ENCODE results near the gene NACC2. TPM values are rescaled to one million over a fixed set of nuclear protein-coding genes. Genes with fewer than 3 reads are reported as not detected.

The NACC2 gene
- total RNA-seq, 4 donors from 2014 or later = 45.6 to 55.7 (median 49.8) TPM

- peaks cover 0 to 43% (median 25%) of the 10 kb centered on the region in 4 donors for H3K4me1 ChIP-seq
- WGBS, 2 donors = 82 to 91% methylated on average over 14 to 18 of the region's 18 CpGs
- DNase-seq (ENCODE audit: low spot score in 2 of 2) = no peak
- H3K4me3 ChIP-seq = no peak overlapping the region
- H3K27me3 ChIP-seq = no peaks in the 10 kb centered on the region
- H3K36me3 ChIP-seq = peaks cover 0 to 15% (median 0%) of the 10 kb centered on the region in 3 donors
- no peaks in the 10 kb centered on the region for H3K9me3 ChIP-seq
- peak overlapping the region in 3 of 4 donors; percentile 97 to 99 (median 97) for H3K27ac ChIP-seq
- no peak for TF ChIP-seq POLR2A (IDR thresholded peaks at IDR 0.05)
- no peak for TF ChIP-seq EP300 (IDR thresholded peaks at IDR 0.05)
- no peak for TF ChIP-seq CTCF (IDR thresholded peaks at IDR 0.05)
Measured at GRCh38 chr9:136120438-136120844, 25.4 kb upstream of the NACC2 start.

- Histone ChIP-seq H3K27ac (peak overlapping the region; percentile 94 to 99 (median 97)), H3K36me3 (peaks cover 0 to 20% (median 0%) of the 10 kb centered on the region in 3 donors), H3K4me1 (peaks cover 0 to 46% (median 25%) of the 10 kb centered on the region in 4 donors), H3K9me3 (no peaks in the 10 kb centered on the region), H3K4me3 (peak overlapping the region in 3 of 4 donors; percentile 80 to 89 (median 81)), H3K27me3 (no peaks in the 10 kb centered on the region)
- 64 to 73% methylated on average over 11 of the region's 11 CpGs for WGBS, 2 donors
- TF ChIP-seq CTCF (IDR thresholded peaks at IDR 0.05) (no peak), EP300 (IDR thresholded peaks at IDR 0.05) (no peak), POLR2A (IDR thresholded peaks at IDR 0.05) (no peak)
- no peak for DNase-seq (ENCODE audit: low spot score in 2 of 2)
Measured at GRCh38 chr9:136119883-136120393, 24.8 kb upstream of the NACC2 start.

- WGBS, 2 donors = 6 to 18% methylated on average over 11 to 27 of the region's 64 CpGs
- DNase-seq (ENCODE audit: low spot score in 2 of 2) = no peak
- H3K4me1 ChIP-seq = peaks cover 0 to 51% (median 25%) of the 10 kb centered on the region in 4 donors
- peak overlapping the region; percentile 80 to 91 (median 85) for H3K4me3 ChIP-seq
- no peak for TF ChIP-seq EP300 (IDR thresholded peaks at IDR 0.05)
- TF ChIP-seq CTCF (IDR thresholded peaks at IDR 0.05) = no peak
- TF ChIP-seq POLR2A (IDR thresholded peaks at IDR 0.05) = no peak
- peak overlapping the region; percentile 94 to 99 (median 97) for H3K27ac ChIP-seq
- no peaks in the 10 kb centered on the region for H3K27me3 ChIP-seq
- no peaks in the 10 kb centered on the region for H3K9me3 ChIP-seq
- H3K36me3 ChIP-seq = peaks cover 0 to 27% (median 0%) of the 10 kb centered on the region in 3 donors
Measured at GRCh38 chr9:136119061-136119882, 24.2 kb upstream of the NACC2 start.

- 0 to 1% methylated on average over 51 to 91 of the region's 112 CpGs for WGBS, 2 donors
- peak; percentile 80 to 86 for DNase-seq (ENCODE audit: low spot score in 2 of 2)
- H3K9me3 ChIP-seq = no peaks in the 10 kb centered on the region
- H3K4me1 ChIP-seq = peaks cover 0 to 51% (median 25%) of the 10 kb centered on the region in 4 donors
- H3K27me3 ChIP-seq = no peaks in the 10 kb centered on the region
- peak within 1 kb of the TSS; percentile 94 to 99 (median 97) for H3K27ac ChIP-seq
- TF ChIP-seq POLR2A (IDR thresholded peaks at IDR 0.05) (peak; percentile 87 to 91), EP300 (IDR thresholded peaks at IDR 0.05) (peak; percentile 64 to 96), CTCF (IDR thresholded peaks at IDR 0.05) (peak in 4 of 5 experiments; percentile 1 to 60 (median 28))
- peak within 1 kb of the TSS; percentile 80 to 91 (median 85) for H3K4me3 ChIP-seq
- H3K36me3 ChIP-seq = peaks cover 0 to 34% (median 0%) of the 10 kb centered on the region in 3 donors
Measured at GRCh38 chr9:136118320-136119060, 23.4 kb upstream of the NACC2 start, which contains the start of gene TMEM250. TSS of gene TMEM250 (minus strand) at chr9:136118875. CDS start at chr9:136116900, 1,975 bp downstream.
